Stimulated activated CD4-positive, alpha-beta T cell treated with anti-CD3 and anti-CD28 coated beads, Interleukin-1b, Interleukin-23, amount 100 ng/mL, for 4 hours (primary cell): ENCODE results near the gene EGFL8.
"Not testable (repeated sequence)": the region's sequence is repeated elsewhere in the genome, so short reads cannot be mapped to it uniquely, and the experiment has no call there.

ENCODE experiments used
- DNase-seq, 2 donors: peaks; one replicate each; pipeline ENCODE4 v3.0.0-alpha.2; 2020; ENCODE audit warnings: low read depth in 2 of 2

EGFL8 gene

DNA sequence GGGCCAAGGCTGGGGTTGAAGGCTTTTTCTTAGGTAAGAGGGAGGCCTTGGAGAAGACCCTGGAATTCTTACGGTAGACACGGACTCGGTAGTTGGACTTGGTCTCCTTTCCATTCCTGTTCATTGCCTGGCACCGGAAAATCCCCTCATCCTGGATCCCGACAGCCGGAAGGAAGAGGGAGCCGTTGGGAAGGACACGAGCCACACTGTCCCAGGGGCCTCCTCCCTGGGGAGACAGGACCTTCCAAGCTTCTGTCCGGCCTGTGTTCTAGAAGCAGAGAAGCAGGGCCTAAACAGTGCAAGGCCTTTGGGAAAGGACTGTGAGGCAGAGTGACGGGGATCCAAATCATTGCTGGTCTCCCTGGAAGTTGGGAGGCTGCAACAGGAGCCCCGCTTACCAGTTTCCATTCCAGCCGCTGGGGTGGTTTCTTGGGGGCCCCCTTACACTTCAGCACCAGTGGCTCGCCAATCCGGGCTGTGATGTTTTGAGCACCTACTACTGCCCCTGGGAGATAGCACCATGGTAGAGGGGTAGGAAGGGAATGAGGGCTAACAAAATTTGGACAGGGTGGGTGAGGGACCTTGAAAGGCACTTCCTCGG, 19.2 kb downstream of the EGFL8 start:
- DNase-seq = no peak

DNA sequence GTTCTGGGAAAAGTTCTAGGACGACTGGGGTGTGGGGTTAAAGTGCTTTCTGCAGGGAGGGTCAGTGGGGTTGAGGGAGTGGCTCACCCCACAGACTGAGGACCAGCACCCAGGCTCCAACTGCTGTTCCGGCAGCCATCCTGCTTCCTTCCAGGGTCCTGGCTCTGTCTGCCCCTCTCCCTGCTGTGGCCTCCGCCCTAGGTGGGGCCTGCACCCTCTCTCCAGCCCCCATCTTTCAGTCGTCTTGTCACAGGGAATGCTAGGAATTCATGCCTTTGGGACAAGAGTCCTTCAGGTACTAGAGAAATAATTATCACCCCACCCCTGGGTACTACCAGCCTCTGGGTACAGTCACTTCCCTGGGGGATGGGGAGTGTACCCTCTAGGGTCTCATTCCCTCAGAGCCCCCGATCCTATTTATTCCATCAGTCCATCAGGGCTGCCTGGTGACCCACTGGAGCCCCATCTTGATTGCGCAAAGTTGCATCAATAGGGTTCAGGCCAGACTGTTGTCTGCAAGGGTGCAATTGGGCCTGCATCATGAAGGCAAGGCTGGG, 19.8 kb downstream of the EGFL8 start, which contains the start of gene AGER:
Gene AGER, minus strand, starts transcription at position 170 of the 557 bp plus-strand sequence. Its CDS starts 31 bp downstream, at position 139.
- DNase-seq = no peak

DNA sequence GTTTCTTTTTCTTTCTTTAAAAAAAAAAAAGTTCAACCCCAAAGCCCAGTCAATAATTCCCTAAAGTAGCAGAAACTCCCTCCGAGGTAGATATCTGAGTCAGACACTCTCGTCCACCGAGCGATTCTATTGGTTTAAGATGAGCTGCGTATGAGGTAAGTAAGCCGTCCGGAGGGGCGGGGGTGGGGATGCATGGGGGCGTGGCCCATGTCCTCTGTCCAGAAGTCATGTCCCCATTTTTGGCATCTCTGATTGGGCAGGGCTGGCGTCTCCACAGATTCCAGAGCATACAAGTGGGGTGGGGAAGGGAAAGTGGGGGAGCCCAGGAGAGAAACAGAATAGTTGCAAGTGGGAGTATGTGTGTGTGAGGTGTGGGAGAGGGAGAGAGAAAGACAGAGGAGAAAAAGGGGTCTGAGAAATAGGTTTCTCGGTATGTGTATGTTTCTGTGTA, 21.3 kb downstream of the EGFL8 start:
- peak in 1 of 2 donors; percentile 49 for DNase-seq

DNA sequence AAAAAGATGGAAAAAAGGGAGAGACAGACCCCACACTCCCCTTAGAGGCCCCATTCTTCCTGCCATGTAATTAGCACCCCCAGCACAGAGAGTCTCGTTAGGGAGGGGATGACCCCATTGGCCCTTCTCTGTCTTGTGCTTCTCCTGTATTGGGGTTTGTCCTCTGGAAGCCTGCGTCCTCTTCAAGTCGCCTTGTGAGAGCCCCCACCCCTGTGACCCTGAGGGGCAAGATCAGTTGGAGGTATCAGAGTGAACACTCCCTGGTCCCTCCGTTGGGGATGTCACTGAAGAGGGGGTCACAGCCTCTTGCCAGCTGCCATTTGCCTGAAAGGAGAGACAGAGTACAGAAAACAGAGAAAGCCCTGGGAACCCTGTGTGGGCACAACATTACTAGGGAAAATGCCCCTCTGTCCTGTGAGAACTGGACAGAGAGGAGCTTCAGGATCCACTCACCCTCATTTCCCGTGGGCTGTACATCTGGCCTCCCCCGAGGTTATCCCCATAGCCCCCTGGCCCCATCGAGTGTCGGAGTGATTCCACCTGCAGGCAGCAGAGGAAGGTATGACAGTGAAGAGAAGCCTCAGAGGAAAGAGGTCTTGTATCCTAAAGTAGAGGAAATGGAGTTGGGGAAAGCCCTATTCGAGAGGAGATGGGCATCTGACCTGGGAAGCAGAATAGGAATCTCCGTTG, 21.9 kb downstream of the EGFL8 start:
- not testable (repeated sequence) for DNase-seq

DNA sequence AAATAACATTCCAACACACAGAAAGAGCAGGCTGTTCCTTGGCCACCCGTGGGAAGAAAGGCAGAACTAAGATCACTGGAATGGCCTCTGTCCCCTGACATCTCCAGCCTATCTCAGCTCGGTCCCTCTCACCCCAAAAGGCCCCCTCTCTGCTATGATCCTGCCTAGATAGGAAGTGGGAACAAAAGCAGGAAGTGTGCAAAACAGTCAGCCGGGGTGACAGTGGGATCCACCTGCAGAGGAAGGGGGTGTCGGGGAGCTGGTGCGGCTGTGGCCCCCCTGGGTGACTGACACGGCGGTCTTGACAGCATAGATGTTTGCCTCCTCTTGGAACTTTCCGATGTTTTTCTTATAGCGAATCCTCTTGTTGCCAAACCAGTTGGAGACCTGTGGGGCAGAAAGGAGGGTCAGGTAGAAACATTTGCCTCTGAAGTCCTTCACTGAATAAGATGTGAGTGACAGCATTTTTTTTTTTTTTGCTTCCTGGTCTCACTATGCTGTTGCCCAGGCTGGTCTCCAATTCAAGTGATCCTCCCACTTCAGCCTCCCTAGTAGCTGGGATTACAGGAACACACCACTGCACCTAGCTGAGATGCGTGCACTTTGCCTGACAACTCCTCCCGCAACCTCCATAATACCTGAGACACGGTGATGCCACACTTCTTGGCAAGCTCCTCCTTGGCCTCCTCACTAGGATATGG, 22.8 kb downstream of the EGFL8 start:
- no peak for DNase-seq

DNA sequence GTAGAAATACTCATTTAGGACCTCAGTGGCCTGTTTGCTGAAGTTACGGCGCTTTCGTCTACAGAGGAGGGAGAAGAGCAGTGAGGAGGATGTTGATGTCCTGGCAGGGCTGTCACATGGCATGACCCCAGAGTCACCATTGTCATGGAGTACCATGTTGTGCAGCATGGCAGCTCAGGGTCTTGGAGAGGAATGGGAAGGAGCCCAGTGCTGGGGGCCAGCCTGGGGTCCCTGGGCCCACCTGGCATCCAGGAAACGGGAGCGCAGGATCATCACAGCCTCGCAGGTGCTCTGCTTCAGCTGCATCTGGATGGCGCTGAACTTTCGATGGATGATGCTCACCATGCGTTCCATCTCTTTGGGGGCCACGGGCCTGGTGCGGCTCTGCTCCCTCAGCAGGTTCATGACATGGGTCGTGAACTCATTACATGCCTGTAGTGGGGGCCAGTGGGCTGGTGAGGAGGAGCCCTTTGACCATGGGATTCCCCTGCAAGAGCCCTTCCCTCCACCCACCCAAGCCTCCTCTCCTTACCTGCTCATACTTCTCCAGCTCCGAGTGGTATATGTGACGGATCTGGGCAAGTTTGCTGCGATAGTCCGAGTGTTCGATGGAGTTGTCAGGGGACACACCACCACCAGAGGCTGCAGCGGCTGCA, 23.5 kb downstream of the EGFL8 start:
- DNase-seq = not testable (repeated sequence)

DNA sequence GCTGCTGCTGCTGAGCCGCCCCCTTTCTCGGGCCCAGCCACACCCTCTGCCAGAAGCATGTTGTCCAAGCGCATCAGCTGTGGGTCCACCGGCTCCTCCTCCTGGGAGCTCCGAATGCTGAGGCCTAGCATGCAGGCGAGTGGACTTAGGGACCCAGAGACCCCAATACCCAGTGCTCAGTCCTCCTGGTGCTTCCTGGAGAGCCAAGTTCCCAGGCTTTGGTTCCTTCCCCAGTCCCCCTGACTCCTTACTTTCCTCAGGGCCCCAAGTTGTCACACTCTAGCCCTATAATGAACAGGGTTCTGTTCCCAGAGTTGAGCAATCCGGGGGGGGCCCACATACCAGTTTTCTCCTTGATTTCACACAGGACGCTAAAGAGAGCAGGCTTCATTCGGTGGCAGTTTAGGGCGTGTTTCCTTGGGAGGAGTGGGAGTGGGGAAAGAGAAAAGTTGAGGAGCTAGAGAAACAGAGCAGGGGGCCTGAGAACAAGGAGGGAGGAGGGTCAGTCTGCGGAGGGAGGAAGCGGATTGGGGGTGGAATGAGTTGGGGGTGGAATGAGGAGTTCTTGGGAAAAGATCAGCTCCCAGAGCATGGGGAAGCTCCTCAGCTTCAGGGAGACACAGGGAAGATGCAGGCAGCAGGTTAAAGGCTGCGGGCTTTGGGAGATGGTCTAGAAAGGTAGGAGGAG, 24.1 kb downstream of the EGFL8 start:
- DNase-seq = no peak

DNA sequence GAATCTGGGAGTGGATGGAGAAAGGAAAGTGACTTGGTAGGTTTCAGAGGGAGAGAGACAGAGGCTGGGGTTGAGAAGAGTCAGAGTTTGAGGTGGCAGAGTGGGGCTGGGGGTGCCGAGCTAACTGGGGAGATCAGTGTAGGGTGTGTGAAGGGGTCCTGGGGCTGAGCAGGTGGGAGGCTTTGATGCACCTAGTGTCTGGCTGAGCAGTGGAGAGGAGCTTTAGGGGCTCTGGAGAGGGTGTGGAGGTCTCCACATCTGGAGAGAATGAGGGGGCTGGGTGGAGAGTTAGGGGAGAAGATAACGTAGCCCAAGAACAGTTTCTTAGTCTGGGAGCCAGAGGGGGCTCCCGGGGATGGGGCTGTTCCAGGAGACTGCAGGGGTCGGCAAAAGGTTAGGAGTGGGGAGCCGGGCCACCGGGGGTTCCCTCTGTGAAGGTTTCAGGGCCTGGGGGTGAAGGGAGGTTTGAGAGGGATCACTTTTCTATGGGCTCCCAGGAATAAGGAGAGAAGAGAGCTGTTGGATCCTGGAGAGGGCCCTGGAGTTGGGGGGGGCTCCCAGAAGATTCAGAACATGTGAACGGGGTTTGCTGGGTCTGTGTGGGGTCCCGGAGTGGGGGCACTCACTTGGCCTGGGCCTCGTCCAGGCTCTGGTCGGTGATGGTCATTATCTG, 24.8 kb downstream of the EGFL8 start:
- DNase-seq = no peak

DNA sequence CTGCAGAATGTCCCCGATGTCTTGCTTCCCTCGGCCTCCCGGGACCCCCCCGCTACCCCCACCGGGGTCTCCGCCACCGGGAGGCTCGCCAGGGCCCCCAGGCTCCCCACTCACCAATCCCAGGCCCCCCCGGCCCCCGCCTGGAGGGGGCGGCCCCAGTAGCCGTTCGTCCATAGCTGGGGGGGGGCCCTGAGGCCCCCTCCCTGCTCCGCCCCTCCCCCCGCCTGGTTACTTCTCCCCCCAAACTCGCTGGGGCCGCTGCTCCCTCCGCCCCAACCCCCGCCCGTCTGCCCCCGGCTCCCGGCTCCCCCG, 25.3 kb downstream of the EGFL8 start:
- DNase-seq = no peak

DNA sequence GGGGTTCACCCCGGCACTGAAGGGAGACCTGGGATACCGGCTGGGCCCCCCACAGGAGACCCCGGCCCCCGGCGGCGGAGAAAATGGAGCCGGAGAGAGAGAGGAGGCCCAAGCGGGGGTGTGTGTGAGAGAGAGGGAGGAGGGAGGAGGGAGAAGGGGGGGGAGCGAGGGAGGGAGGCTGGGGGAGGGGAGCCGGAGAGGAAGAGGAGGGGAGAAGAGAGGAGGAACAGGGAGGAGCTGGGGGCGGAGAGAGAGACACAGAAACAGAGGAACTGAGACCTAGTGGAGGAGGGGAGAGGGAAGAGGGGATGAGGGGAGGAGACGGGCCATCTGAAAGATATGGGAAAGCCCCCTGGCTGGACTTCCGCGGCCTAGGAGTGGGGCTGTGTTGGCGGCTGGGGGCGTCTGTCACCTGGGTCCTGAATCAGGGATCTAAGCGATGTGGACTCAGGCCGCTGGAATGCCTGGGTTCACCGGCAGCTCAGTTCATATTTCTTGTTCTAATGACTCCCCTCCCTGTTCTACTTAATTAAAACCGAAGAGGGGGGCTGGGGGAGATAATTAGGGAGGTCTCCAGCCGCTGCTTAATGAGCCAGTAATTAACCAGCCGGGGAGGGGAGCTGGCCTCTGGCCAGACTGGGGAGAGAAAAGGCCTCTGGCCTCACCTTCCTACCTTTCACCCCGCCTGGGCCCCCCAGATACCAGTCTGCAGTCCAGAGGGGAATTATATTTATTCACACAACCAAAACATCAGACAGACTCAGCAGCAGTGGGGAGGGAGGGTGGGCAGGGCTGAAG, 25.9 kb downstream of the EGFL8 start, which contains the start of gene PBX2:
Gene PBX2, minus strand, starts transcription at position 149 of the 798 bp plus-strand sequence. CDS start 287 bp downstream, outside the sequence.
- peak; percentile 83 to 84 for DNase-seq

DNA sequence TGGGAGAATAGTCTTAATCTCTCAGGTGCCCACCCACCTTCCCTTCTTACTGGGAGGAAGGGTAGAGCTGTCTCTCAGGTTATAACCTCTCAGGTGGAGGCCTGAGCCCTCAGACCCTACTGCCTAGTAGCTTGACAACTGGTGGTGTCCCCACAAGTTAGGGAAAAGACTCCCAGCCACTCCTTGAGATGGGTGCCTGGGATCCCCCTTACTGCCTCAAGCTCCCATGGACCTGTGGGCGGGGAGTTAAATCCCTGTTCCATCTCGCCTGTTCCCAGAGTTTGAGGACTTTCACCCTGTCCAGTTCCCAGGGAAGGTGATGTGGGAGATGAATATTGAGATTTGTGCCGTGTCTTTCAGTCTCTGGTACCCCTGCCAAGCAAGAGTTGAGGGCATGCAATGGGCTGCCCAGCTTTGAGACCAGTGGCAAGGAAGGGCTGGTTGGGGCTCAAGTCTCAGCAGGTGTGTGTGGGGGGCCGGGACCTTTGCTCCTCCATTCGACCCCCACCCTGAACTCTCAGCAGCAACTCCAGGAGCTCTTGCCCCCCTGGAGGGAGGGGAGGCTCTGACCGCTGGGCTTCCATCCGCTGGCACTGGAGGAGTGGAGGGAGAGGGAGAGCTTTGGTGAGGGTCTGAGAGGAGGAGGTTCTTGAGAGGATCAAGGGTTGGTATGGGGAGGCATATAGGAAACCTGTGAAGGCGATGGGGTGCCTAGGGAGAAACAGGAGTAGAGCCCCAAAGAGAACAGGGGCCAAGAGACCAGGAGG, 26.7 kb downstream of the EGFL8 start:
- DNase-seq = no peak

DNA sequence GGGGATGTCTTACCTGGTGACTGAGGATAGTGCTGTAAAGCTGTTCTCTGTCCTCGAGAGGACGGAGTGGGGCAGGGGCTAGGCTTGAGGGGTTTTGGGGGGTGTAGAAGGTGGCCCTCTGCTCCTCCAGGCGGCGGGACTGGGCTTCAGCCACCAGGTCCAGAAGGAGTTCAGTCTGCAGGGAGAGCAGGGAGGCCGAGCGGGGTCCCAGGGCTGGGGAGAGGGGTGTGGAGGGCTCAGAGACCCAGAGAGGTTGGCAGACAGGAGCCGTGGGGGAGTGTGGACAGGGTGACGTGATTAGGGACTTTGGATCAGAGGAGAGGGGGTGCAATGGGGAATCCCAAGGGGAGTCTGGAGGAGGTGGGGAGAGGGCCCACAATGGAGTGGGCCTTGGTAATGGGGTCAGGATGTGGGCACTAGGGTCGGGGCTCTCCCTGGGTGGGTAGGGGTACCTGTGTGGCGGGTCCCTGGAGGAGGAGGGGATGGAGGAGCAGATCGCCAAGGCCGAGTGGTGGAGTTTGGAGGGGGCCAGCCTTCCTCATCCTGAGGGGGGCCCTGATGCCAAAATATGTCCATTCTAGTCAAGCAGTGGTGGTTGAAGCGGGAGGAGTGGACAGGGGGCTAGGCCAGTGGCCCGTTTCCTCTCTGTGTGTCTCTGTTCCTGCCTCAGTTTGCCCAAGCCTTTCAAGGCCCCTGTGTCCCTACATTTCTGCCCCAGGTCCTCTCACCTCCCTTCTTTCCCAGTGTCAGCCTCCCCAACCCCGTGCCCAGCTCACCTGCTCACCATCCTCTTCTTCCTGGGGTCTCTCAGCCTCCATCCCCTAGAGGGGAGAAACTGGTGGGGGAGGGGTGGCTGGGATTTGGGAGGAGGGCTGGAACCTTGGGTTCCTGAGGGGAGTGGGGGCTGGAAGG, 27.6 kb downstream of the EGFL8 start:
- no peak for DNase-seq

DNA sequence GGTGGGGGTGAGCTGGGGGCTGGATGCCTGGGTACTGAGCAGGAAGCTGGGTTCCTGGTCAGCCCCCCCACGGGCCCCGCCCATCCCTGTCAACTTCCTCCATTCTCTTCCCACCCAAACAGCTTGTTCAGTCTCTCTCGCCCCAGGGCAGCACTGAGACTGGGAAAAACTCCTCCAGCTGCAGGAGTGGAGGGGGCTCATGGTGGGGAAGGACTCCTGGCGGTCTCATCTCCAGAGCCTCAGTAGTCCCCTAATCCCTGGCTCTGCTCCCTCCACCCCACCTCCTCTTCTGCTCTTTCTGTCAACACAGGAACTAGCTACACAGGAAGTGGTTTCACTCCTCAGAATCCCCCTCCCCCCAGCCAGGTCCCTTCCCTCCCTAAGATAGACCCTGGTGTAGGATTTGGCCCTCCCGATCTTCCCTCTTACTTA, 28.2 kb downstream of the EGFL8 start, which contains the start of gene GPSM3:
Gene GPSM3, minus strand, starts transcription at position 36 of the 432 bp plus-strand sequence. CDS start 130 bp downstream, outside the sequence.
- peak in 1 of 2 donors; percentile 45 for DNase-seq

DNA sequence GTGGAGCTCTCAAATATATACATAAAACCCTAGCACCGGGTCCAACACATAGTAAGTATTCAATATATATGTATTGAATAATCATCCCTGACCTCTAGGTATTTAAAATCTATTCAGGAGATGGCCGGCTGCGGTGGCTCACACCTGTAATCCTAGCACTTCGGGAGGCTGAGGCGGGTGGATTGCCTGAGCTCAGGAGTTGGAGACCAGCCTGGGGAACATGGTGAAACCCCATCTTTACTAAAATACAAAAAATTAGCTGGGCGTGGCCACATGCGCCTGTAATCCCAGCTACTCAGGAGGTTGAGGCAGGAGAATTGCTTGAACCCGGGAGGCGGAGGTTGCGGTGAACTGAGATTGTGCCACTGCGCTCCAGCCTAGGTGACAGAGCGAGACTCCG, 28.7 kb downstream of the EGFL8 start:
- not testable (repeated sequence) for DNase-seq

DNA sequence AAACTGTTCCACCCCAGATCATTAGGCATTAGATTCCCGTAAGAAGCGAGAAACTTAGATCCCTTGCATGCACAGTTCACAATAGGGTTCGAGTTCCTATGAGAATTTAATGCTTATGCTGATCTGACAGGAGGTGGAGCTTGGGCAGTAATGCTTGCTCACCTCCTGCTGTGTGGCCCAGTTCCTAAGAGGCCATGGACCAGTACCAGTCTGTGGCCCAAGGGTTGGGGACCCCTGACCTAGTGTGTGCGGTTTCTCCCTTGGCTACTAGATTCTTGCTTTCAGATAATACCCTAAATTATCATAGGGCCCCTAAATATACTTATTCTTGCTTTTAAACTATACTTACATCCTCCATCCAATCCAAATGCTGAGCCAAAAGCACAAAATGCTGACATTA, 30.0 kb downstream of the EGFL8 start:
- DNase-seq = no peak

DNA sequence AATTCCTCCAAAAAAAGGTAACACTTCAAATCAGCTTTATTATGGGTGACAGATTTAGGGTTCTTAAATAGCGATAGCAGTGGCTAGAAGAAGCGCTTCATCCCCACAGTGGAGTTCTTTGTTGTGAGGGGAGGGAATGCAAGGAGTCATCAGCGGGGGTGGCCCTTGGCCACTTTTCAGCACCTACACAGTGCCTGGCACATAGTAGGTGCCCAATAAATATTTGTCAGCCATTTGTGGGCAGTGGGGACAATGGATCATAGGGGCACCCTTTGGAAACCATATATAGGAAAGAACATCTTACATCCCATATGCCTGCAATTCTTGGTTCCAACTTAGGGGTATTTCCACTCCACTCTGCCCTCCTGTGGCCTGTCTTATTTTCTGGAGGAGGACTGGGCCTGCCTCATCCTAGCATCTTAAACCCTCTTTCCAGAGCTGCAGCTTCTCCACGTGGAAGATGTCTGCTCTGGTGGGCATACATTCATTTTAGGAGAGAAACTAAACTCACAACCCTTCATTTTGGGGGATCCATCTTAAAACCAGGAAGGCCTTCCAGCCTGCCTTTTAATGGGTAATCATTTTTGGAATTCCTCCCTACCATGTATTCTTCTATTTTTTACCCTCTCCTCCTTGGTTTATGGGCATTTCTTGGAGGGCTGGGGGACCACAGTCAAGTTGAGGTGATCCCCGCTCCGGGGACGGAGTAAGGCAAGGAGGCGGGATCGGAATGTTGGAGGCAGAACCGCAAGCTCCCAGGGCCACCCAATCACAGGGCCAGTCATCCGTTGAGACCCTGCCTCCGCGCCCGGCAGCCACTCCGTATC, 30.6 kb downstream of the EGFL8 start:
- DNase-seq = no peak

DNA sequence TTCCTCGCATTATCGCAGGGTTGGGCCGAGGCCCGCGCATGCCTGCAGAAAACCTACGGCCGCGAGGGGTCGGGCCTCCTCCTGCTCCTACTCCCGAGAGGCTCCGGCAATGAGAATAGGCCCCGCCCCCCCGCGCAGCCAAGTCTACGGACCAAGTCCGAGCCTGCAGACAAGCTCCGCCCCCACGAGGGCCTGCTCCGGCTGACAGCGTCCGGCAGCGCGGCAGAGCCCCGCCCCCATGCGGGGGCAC, 31.2 kb downstream of the EGFL8 start:
- peak; percentile 96 to 100 for DNase-seq
